HG03196 (cell line): ENCODE measurements around the gene CCNT2.
"Not testable (repeated sequence)": the region's sequence is repeated elsewhere in the genome, so short reads cannot be mapped to it uniquely, and the experiment has no call there.

Experiments used
- ATAC-seq: cut with Tn5 transposase; IDR thresholded peaks from one replicate; pipeline ENCODE4 v1.9.1; 2021; ENCODE audit not compliant: unreplicated experiment

CCNT2 gene

DNA sequence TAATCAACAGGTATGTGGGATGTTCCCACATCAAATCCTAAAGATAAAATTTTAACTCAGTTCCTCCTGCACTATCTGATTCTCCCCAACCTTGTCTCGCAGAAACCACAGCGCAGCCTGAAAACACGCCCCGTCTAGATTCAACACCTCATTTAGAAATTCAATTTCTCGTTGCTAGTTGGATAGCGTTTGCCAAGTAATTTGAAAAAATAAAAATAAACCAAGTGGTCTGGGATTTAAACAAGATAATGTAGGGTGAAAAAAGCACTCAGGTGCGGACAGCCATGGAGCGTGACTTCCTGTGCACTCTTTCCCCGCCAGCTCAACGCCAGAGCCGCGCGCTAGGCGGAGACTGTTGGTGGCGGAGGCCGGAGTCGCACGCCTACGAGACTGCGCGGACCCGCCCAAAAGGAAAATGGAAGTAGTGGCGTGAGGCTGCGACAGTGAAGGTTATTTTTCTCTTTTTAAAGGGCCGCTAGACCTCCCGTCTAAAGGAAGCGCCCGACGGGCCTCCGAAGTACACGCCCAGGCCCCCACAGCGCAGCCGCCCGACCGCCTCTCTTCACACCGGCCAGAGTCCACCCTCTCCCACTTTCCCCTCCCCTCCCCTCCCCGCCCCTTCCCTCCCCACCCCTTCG is 615 bp upstream of the CCNT2 start:
- ATAC-seq, result peak; percentile 80

DNA sequence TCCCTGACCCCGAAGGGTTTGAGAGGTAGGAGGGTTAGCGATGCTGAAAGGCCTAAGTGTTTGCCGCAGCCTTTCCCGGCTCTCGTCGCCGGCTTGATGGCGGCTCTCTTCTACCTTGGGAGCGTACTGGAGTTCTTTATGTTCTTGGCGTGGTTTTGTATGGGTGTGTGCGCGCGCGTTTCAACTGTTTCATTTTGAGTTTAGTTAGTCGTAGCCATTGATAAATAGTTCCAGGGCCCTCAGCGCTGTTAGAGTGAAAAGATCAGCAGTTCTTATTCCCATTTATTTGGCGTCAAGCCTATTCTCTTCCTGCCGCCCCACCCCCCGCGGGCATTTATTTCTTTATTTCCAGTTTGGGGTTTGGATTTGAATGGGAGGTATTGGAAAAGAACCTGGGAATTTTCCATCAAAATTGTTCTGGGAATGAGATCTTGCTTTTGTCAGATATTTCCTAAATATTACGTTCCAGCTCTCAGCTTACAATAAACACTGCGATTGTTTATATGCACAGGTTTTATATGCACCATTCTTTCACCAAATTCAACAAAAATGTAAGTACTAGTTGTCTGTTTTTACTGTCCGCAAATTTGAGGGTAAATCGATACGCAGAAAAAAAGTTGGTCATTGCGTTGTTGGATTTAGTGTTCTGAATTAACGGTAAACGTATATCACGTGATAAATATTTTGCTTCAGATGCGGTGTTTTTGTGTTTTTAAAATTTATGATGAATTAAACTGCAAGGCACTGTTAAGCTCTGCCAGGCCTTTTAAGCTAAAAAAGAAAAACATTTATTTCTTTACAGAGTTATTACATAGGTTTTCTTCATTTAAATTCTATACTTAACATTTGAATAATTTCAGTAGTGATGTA is 954 bp downstream of the CCNT2 start:
- peak; percentile 2 for ATAC-seq

- no peak for ATAC-seq
Measured at GRCh38 chr2:134924912-134925311, 6.3 kb downstream of the CCNT2 start.

GRCh38 chr2:134926231-134926931 is 7.8 kb downstream of the CCNT2 start:
- ATAC-seq, result no peak

- ATAC-seq, result no peak
Measured at GRCh38 chr2:134927195-134927594, 8.6 kb downstream of the CCNT2 start.

- ATAC-seq, result no peak
Measured at GRCh38 chr2:134932864-134933526, 14.4 kb downstream of the CCNT2 start.

- ATAC-seq, result no peak
Measured at GRCh38 chr2:134933732-134934131, 15.1 kb downstream of the CCNT2 start.

DNA sequence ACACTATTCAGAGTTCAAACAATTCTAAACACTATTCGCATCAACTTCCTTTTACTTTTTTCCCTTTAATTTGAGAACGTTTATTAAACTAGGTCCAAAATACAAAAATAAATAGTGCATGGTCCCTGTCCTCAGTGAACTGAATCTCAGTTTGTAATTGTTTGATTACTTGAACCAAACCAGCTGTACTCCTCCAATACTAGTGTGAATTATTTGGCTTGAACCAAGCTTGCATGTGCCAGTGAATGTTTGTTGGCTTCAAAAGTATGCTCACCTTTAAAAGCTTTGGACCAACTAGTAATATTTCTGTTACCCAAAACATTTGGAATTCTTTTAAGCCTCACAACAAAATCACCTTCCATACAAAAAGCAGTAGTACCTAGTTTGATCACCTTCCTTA is 15.5 kb downstream of the CCNT2 start:
- no peak for ATAC-seq

DNA sequence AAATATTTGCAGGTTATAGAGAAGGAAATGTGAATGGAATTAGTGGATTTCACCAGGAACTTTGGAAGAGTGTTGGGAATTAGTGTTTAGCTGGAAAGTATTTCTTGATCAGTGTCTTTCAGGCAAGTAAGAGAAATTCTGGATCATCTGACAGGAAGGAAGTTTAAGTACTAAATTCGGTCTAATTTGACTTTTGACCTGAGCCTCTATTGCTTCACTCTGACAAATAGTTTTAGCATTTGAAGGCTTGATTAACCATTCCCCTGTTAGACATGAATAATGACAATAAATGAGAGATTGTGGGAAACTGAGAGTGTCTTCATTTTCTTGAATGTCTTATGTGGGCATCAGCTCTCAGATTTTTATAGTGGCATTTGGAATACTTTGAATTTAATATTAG is 16.0 kb downstream of the CCNT2 start:
- no peak for ATAC-seq

DNA sequence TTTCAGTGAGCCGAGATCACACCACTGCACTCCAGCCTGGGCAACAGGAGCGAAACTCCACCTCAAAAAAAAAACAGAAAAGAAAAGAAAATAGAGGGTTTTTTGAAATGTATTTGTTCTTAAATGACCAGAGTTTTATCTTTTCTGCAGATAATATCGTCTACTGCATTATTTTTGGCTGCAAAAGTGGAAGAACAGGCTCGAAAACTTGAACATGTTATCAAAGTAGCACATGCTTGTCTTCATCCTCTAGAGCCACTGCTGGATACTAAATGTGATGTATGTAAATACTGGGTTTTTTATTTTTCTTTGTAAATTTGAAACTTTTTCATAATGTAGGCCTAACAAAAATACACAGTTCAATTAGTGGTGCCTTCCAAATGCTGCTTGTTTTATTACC is 18.1 kb downstream of the CCNT2 start:
- no peak for ATAC-seq

DNA sequence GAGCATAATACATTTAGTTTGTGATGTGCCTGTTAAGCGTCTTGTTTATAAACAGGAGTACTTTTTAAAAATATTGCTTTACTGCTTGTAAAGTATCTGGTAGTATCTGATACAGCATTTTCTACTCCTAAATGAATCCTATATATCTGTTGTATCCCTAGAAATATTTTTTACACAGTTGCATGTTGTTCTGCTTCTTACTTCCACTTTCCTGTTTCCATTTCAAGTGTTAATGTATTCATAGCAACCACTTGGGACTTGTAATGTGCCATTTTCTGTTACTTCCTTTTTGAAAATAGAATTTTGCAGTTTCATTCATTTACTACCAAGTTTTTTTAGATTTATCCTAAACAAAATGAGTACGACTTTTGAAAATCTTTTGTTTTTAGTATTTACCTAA is 24.9 kb downstream of the CCNT2 start:
- ATAC-seq, result no peak

DNA sequence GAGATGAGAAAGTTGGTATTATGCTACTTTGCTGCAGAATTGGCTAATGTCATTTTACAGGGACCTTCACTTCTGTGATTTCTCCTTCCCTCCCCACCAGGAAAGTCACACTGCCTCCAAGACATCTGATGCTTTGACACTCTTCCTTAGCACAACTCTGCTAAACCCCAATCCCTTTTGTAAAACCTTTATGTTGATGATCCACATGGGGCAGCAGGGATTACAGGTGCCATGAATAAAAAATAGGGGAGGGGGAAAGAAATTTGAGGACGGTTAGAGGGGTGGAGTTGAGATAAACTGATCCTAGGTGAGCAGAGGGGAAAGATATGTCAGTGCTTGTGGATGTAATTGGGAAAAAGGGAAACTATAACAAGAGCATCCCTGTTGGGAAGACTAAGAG is 26.4 kb downstream of the CCNT2 start:
- no peak for ATAC-seq

DNA sequence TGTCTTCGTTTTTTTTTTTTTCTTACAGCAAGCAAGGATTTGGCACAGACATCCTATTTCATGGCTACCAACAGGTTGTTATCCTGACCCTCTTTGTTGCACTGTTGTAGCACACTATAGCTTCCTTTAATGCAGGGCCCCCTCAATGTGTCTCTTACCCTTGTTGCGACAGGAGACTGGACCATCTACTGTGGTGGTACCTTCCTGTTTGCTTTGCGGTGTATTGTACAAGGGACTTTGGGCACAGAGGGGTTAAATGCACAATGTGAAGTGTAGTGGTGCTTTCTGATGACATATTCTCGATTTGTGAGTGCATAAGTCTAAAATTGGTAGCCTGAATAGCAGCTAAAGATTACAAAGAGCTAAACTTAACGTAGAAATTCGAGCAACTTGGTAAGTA is 27.5 kb downstream of the CCNT2 start:
- no peak for ATAC-seq

DNA sequence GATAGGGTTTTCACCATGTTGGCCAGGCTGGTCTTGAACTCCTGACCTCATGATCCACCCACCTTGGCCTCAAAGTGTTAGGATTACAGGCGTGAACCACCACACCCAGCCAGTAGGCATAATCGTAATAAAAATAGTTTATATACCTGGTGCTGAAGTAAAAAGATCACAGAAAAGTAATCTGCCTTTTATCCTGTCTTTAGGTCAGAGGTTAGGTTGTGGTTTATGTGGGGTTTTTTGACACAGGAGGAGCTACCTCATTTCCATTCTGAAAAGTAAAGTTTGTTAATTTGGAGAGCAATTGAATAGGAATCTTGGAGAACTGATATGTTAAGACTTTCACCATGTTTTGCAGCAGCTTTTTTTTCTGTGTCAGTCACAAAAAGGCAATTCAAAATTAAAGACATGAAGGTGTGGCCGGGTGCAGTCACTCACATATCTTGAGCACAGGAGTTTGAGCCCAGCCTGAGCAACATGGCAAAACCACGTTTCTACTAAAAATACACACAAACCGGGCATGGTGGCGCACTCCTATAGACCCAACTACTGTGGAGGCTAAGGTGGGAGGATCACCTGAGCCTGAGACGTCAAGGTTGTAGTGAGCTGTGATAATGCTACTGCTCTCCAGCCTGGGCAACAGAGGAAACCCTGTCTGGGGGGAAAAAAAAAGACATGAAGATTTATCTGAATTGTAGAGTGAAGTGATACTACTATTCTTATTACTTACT is 31.5 kb downstream of the CCNT2 start:
- no peak for ATAC-seq

GRCh38 chr2:134950886-134951285 is 32.3 kb downstream of the CCNT2 start:
- ATAC-seq, result no peak

- ATAC-seq, result no peak
Measured at GRCh38 chr2:134952608-134953007, 34.0 kb downstream of the CCNT2 start.

- no peak for ATAC-seq
Measured at GRCh38 chr2:134954065-134954464, 35.4 kb downstream of the CCNT2 start.

DNA sequence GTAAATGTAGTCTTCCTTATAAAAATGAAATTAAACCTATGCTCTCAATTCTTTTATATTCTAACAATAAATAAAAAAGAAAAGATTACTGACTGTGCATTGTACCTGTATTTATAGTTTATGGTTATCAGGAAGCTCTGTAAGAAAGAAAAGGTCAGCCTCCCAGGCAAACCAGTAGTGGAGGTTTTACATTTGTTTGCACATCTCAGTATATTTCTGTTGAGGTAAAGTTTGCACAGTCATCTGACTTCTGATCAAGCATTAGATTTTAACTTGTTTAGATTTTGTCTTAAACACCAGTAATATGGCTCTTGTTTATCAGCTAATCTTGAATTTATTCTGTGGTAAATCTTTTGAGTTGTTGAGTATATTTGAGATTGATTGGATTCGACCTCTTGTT is 37.1 kb downstream of the CCNT2 start:
- ATAC-seq, result no peak

GRCh38 chr2:134957477-134957876 is 38.9 kb downstream of the CCNT2 start:
- no peak for ATAC-seq

- ATAC-seq, result not testable (repeated sequence)
Measured at GRCh38 chr2:134967166-134967565, 48.5 kb downstream of the CCNT2 start.
